Thyroid gland (tissue), 4 donors: ENCODE data around the gene ARID3A.

Source experiments
- POLR2A ChIP-seq, 2 donors: fragments of 450-650 bp; IDR thresholded peaks; one replicate each; pipeline ENCODE4 v1.6.1; 2017; ENCODE audit warnings: antibody characterized with exemption in 2 of 2, mild to moderate bottlenecking in 2 of 2, moderate library complexity in 1 of 2
- TF ChIP-seq, protein P1 (sequence below), 6 experiments: fragments of 200-600 bp in 3 of 6; fragments of 450-650 bp in 3 of 6; sonication (generic) in 3 of 6; IDR thresholded peaks; one replicate each; pipeline ENCODE4 v1.5.1; 2016 to 2019; ENCODE audit warnings: antibody characterized with exemption in 6 of 6, mild to moderate bottlenecking in 2 of 6, inconsistent platforms in 1 of 6, moderate library complexity in 1 of 6

DNA sequence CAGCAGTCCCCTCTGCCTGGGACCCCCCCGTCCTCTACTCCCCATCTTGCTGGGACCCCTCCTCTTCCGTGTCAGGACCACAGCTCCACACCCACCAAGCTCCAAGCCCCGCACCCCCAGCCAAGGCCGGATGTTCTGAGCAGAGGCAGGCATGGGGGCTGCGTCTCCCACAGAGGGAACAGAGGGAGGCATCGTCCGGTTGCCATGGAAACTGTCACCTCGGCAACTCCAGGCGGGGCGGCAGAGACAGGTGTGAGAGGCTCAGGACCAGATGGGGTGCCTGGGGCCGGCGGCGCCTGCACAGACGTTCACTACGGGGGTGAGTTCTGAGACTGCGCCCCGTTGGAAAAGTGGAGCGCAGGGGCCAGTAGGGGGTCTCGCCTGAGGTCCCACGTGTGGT is 27.2 kb upstream of the ARID3A start:
- TF ChIP-seq, protein P1, sequence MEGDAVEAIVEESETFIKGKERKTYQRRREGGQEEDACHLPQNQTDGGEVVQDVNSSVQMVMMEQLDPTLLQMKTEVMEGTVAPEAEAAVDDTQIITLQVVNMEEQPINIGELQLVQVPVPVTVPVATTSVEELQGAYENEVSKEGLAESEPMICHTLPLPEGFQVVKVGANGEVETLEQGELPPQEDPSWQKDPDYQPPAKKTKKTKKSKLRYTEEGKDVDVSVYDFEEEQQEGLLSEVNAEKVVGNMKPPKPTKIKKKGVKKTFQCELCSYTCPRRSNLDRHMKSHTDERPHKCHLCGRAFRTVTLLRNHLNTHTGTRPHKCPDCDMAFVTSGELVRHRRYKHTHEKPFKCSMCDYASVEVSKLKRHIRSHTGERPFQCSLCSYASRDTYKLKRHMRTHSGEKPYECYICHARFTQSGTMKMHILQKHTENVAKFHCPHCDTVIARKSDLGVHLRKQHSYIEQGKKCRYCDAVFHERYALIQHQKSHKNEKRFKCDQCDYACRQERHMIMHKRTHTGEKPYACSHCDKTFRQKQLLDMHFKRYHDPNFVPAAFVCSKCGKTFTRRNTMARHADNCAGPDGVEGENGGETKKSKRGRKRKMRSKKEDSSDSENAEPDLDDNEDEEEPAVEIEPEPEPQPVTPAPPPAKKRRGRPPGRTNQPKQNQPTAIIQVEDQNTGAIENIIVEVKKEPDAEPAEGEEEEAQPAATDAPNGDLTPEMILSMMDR (IDR thresholded peaks at IDR 0.05), result no peak
- no peak for TF ChIP-seq POLR2A (IDR thresholded peaks at IDR 0.05)
